ENCODE results near the gene TGFBR2.

DNA sequence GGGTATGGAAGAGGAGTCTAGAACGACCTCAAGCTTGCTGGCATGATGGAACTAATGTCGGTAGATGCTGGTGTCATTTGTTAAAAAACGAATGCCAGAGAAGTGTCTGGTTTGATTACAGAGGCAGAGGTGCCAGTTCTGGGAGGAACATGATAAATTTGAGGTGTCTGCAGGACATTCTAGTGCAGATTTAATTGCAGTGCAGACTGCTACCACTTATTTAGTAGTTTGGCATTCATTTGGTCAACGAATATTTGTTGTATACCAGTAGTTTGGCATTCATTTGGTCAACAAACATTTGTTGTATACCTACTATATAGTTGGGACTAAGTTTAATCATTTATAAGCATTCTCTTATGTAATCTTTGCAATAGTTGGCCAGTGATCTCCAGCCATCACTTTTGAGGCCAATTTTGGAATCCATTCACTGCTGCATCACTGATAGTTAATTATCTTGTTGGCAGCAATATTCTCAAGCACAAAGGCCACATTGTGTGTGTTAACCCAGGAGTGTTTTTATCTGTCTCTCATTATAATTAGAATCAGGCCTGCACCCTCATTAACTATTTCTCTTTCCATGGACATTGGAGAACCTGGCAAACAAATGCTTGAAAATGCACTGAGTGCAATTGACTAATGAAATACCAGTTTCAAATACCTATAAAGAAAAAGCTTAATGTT lies 19.5 kb upstream of the TGFBR2 start:
- TF ChIP-seq, protein P1, sequence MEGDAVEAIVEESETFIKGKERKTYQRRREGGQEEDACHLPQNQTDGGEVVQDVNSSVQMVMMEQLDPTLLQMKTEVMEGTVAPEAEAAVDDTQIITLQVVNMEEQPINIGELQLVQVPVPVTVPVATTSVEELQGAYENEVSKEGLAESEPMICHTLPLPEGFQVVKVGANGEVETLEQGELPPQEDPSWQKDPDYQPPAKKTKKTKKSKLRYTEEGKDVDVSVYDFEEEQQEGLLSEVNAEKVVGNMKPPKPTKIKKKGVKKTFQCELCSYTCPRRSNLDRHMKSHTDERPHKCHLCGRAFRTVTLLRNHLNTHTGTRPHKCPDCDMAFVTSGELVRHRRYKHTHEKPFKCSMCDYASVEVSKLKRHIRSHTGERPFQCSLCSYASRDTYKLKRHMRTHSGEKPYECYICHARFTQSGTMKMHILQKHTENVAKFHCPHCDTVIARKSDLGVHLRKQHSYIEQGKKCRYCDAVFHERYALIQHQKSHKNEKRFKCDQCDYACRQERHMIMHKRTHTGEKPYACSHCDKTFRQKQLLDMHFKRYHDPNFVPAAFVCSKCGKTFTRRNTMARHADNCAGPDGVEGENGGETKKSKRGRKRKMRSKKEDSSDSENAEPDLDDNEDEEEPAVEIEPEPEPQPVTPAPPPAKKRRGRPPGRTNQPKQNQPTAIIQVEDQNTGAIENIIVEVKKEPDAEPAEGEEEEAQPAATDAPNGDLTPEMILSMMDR (tag by site-specific recombination; IDR thresholded peaks at IDR 0.05), result no peak
- TF ChIP-seq, protein P2, sequence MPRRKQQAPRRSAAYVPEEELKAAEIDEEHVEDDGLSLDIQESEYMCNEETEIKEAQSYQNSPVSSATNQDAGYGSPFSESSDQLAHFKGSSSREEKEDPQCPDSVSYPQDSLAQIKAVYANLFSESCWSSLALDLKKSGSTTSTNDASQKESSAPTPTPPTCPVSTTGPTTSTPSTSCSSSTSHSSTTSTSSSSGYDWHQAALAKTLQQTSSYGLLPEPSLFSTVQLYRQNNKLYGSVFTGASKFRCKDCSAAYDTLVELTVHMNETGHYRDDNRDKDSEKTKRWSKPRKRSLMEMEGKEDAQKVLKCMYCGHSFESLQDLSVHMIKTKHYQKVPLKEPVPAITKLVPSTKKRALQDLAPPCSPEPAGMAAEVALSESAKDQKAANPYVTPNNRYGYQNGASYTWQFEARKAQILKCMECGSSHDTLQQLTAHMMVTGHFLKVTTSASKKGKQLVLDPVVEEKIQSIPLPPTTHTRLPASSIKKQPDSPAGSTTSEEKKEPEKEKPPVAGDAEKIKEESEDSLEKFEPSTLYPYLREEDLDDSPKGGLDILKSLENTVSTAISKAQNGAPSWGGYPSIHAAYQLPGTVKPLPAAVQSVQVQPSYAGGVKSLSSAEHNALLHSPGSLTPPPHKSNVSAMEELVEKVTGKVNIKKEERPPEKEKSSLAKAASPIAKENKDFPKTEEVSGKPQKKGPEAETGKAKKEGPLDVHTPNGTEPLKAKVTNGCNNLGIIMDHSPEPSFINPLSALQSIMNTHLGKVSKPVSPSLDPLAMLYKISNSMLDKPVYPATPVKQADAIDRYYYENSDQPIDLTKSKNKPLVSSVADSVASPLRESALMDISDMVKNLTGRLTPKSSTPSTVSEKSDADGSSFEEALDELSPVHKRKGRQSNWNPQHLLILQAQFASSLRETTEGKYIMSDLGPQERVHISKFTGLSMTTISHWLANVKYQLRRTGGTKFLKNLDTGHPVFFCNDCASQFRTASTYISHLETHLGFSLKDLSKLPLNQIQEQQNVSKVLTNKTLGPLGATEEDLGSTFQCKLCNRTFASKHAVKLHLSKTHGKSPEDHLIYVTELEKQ (tag by site-specific recombination; IDR thresholded peaks at IDR 0.05; ENCODE audit: borderline replicate concordance), result no peak
- TF ChIP-seq KLF1 (tag by site-specific recombination; IDR thresholded peaks at IDR 0.05) (no peak), KLF8 (tag by site-specific recombination; IDR thresholded peaks at IDR 0.05) (no peak), ZNF140 (tag by site-specific recombination; IDR thresholded peaks at IDR 0.05) (no peak)
- TF ChIP-seq, protein P3, sequence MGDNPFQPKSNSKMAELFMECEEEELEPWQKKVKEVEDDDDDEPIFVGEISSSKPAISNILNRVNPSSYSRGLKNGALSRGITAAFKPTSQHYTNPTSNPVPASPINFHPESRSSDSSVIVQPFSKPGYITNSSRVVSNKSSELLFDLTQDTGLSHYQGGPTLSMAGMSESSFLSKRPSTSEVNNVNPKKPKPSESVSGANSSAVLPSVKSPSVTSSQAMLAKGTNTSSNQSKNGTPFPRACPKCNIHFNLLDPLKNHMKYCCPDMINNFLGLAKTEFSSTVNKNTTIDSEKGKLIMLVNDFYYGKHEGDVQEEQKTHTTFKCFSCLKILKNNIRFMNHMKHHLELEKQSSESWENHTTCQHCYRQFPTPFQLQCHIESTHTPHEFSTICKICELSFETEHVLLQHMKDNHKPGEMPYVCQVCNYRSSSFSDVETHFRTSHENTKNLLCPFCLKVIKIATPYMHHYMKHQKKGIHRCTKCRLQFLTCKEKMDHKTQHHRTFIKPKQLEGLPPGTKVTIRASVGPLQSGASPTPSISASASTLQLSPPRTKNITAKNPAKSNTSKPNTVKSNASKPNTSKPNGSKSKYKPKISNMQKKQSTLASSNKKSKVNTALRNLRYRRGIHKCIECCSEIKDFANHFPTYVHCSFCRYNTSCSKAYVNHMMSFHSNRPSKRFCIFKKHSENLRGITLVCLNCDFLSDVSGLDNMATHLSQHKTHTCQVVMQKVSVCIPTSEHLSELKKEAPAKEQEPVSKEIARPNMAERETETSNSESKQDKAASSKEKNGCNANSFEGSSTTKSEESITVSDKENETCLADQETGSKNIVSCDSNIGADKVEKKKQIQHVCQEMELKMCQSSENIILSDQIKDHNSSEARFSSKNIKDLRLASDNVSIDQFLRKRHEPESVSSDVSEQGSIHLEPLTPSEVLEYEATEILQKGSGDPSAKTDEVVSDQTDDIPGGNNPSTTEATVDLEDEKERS (tag by site-specific recombination; IDR thresholded peaks at IDR 0.05), result no peak
- TF ChIP-seq, protein P4, sequence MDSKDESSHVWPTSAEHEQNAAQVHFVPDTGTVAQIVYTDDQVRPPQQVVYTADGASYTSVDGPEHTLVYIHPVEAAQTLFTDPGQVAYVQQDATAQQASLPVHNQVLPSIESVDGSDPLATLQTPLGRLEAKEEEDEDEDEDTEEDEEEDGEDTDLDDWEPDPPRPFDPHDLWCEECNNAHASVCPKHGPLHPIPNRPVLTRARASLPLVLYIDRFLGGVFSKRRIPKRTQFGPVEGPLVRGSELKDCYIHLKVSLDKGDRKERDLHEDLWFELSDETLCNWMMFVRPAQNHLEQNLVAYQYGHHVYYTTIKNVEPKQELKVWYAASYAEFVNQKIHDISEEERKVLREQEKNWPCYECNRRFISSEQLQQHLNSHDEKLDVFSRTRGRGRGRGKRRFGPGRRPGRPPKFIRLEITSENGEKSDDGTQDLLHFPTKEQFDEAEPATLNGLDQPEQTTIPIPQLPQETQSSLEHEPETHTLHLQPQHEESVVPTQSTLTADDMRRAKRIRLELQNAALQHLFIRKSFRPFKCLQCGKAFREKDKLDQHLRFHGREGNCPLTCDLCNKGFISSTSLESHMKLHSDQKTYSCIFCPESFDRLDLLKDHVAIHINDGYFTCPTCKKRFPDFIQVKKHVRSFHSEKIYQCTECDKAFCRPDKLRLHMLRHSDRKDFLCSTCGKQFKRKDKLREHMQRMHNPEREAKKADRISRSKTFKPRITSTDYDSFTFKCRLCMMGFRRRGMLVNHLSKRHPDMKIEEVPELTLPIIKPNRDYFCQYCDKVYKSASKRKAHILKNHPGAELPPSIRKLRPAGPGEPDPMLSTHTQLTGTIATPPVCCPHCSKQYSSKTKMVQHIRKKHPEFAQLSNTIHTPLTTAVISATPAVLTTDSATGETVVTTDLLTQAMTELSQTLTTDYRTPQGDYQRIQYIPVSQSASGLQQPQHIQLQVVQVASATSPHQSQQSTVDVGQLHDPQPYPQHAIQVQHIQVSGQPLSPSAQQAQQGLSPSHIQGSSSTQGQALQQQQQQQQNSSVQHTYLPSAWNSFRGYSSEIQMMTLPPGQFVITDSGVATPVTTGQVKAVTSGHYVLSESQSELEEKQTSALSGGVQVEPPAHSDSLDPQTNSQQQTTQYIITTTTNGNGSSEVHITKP (tag by site-specific recombination; IDR thresholded peaks at IDR 0.05), result no peak
- TF ChIP-seq, protein P5, sequence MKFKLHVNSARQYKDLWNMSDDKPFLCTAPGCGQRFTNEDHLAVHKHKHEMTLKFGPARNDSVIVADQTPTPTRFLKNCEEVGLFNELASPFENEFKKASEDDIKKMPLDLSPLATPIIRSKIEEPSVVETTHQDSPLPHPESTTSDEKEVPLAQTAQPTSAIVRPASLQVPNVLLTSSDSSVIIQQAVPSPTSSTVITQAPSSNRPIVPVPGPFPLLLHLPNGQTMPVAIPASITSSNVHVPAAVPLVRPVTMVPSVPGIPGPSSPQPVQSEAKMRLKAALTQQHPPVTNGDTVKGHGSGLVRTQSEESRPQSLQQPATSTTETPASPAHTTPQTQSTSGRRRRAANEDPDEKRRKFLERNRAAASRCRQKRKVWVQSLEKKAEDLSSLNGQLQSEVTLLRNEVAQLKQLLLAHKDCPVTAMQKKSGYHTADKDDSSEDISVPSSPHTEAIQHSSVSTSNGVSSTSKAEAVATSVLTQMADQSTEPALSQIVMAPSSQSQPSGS (tag by site-specific recombination; IDR thresholded peaks at IDR 0.05; ENCODE audit: low read depth), result no peak

Data from HEK293 (cell line).